Esophagus squamous epithelium (tissue), 4 donors: Measurements from ENCODE around the gene RANBP9.

Experiments
- POLR2A ChIP-seq, 4 donors: fragments of 450-650 bp; IDR thresholded peaks; one replicate each; pipeline ENCODE4 v1.6.1; 2017; ENCODE audit warnings: antibody characterized with exemption in 4 of 4, mild to moderate bottlenecking in 4 of 4, moderate library complexity in 3 of 4
- TF ChIP-seq, protein P1 (sequence below), 6 experiments: fragments of 450-650 bp in 4 of 6; fragments of 200-600 bp in 2 of 6; sonication (generic) in 2 of 6; IDR thresholded peaks; one replicate each; pipeline ENCODE4 v1.5.1; 2016 to 2019; ENCODE audit warnings: antibody characterized with exemption in 6 of 6, mild to moderate bottlenecking in 4 of 6, moderate library complexity in 4 of 6

DNA sequence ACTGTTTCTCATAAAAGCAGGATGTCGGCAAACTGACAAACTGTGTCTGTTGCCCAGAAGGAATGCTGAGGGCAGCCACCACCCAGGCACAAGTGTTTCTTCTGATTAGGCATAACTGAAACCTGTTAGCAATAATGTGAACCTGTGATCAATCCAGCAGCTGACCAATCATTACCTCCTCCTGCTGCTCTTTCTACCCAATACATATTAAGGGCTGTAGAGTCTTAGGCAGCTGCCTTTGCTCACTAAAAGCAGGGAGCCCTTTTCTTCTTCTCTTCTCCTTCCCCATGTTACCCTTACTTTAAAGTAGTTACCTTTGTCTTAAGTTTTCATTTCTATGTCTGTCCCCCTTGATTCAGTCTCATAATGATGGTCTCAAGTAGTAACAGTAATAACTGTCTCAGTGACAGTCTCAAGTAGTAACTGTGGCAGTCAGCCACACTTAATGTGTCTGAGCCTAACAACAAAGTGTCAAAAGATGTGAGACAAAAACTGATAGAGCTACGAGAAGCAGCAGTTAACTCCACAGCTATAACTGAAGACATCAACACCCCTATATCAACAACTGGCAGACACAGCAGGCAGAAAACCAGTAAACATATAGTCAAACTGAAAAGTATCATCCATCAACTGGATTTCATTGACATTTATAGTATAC, 37.0 kb downstream of the RANBP9 start:
- TF ChIP-seq, protein P1, sequence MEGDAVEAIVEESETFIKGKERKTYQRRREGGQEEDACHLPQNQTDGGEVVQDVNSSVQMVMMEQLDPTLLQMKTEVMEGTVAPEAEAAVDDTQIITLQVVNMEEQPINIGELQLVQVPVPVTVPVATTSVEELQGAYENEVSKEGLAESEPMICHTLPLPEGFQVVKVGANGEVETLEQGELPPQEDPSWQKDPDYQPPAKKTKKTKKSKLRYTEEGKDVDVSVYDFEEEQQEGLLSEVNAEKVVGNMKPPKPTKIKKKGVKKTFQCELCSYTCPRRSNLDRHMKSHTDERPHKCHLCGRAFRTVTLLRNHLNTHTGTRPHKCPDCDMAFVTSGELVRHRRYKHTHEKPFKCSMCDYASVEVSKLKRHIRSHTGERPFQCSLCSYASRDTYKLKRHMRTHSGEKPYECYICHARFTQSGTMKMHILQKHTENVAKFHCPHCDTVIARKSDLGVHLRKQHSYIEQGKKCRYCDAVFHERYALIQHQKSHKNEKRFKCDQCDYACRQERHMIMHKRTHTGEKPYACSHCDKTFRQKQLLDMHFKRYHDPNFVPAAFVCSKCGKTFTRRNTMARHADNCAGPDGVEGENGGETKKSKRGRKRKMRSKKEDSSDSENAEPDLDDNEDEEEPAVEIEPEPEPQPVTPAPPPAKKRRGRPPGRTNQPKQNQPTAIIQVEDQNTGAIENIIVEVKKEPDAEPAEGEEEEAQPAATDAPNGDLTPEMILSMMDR (IDR thresholded peaks at IDR 0.05), result no peak
- no peak for TF ChIP-seq POLR2A (IDR thresholded peaks at IDR 0.05)
